GM12875 (cell line): ENCODE data around the gene FCER2.

Experiments
- H3K4me3 ChIP-seq: one replicate; pipeline ENCODE4 v1.5.1; 2011; ENCODE audit warnings: low read depth, low read length, control low read depth
- CTCF ChIP-seq: IDR thresholded peaks from 2 replicates; pipeline ENCODE4 v1.5.1; 2011; ENCODE audit warnings: low read depth, mild to moderate bottlenecking, control low read depth, inconsistent platforms, low read length, moderate library complexity, borderline replicate concordance; ENCODE audit not compliant: insufficient read depth

The FCER2 gene

GRCh38 chr19:7670150-7670783 lies 31.7 kb downstream of the FCER2 start:
- no peak overlapping the region for H3K4me3 ChIP-seq
- TF ChIP-seq CTCF, result no peak

- no peak overlapping the region for H3K4me3 ChIP-seq
- no peak for TF ChIP-seq CTCF
Measured at GRCh38 chr19:7669641-7670040, 32.3 kb downstream of the FCER2 start.

GRCh38 chr19:7668842-7669241 lies 33.1 kb downstream of the FCER2 start, which contains the start of gene RETN:
TSS of gene RETN (plus strand) at chr19:7669049. CDS start at chr19:7669327, 278 bp downstream.
- no peak within 1 kb of the TSS for H3K4me3 ChIP-seq
- TF ChIP-seq CTCF, result no peak

- no peak for TF ChIP-seq CTCF
- no peak overlapping the region for H3K4me3 ChIP-seq
Measured at GRCh38 chr19:7665076-7665475, 36.9 kb downstream of the FCER2 start.

- TF ChIP-seq CTCF, result no peak
- H3K4me3 ChIP-seq, result no peak overlapping the region
Measured at GRCh38 chr19:7663706-7664105, 38.2 kb downstream of the FCER2 start.

GRCh38 chr19:7662657-7663056 lies 39.3 kb downstream of the FCER2 start:
- no peak for TF ChIP-seq CTCF
- H3K4me3 ChIP-seq, result no peak overlapping the region

- no peak overlapping the region for H3K4me3 ChIP-seq
- TF ChIP-seq CTCF, result no peak
Measured at GRCh38 chr19:7661744-7662538, 40.0 kb downstream of the FCER2 start.
